AG09319 (cell line): ENCODE results near the gene ZDHHC14.

Source experiments
- DNase-seq: peaks from one replicate; pipeline ENCODE4 v3.0.0-alpha.2; 2010; ENCODE audit warnings: low read depth; ENCODE audit errors: extremely low read depth
- TF ChIP-seq, protein P1 (sequence below): IDR thresholded peaks from 2 replicates; pipeline ENCODE4 v1.5.1; 2011; ENCODE audit warnings: low read depth, mild to moderate bottlenecking, inconsistent platforms, low read length, moderate library complexity

ZDHHC14 gene

DNA sequence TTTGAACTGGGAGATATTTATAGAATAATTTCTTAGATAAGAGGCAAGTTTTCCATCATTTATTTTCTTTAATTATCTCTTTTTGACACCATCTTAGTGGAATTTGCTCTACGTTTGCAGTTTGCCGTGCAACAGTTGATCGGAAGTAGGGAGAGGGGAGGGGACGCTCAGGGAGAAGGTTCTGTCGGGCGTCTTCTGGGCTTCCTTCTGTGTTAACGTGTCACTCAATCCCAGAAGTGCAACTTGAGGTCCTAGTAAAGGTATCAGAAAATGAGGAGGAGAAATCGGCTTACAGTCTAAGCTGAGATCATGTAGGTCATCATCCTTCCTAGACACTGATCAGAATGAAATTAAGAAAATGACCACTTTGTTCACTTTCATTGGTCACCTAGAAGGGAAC is 293.1 kb downstream of the ZDHHC14 start:
- TF ChIP-seq, protein P1, sequence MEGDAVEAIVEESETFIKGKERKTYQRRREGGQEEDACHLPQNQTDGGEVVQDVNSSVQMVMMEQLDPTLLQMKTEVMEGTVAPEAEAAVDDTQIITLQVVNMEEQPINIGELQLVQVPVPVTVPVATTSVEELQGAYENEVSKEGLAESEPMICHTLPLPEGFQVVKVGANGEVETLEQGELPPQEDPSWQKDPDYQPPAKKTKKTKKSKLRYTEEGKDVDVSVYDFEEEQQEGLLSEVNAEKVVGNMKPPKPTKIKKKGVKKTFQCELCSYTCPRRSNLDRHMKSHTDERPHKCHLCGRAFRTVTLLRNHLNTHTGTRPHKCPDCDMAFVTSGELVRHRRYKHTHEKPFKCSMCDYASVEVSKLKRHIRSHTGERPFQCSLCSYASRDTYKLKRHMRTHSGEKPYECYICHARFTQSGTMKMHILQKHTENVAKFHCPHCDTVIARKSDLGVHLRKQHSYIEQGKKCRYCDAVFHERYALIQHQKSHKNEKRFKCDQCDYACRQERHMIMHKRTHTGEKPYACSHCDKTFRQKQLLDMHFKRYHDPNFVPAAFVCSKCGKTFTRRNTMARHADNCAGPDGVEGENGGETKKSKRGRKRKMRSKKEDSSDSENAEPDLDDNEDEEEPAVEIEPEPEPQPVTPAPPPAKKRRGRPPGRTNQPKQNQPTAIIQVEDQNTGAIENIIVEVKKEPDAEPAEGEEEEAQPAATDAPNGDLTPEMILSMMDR = no peak
- DNase-seq = no peak

DNA sequence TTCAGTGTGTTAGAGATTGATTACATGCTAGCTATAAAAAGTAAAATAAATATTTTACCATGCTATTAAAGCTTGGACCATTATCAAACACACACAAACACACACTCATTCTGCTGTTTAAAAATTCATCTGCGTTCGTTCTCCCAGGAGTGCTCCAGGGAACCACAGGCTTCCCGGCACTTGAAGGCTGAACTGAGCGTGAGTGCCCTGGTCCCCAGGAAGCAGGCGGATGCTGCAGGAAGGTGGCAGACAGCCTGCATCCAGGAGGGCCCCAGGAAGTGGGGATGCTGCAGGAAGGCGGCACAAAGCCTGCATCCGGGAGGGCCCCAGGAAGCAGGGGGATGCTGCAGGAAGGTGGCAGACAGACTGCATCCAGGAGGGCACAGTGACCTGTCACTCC is 294.8 kb downstream of the ZDHHC14 start:
- TF ChIP-seq, protein P1 = no peak
- no peak for DNase-seq

DNA sequence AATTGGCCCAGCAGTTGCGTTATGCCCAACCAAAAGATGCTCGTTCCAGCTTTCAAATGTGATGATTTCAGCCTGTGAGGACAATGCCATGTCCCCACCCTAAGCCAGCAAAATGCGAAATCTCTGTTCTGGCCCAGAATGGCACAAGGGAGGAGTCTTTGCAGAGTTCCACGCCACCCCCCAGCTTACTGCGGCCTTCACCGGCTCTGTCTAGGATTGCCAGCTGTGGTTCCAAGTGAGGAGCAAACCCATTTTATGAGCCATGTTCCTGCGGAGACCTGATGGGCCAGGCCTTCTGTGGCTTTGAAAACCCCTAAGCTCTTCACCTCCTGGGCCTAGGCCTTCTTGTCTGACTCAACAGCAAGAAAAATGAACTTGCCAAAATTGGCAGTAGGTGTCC is 295.3 kb downstream of the ZDHHC14 start:
- no peak for DNase-seq
- TF ChIP-seq, protein P1 = no peak

DNA sequence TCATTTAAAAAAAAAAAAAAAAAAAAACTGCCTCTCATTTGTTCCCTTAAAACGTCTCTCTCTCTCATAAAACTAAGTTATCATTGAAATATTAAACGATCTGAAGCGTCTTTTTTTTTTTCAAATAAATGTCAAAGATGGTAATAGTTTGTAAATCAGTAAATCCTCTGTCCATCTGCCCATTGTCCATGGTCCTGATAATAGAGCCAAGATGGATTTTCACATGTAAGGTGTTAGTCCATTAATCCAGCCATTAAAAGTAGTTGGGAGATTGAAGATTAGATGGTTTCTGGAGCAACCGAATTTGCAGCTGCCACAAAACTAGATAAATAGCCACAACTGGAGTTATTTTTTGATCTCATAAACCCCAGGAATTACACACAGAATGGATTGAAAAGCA is 296.2 kb downstream of the ZDHHC14 start:
- TF ChIP-seq, protein P1 = no peak
- DNase-seq = no peak

DNA sequence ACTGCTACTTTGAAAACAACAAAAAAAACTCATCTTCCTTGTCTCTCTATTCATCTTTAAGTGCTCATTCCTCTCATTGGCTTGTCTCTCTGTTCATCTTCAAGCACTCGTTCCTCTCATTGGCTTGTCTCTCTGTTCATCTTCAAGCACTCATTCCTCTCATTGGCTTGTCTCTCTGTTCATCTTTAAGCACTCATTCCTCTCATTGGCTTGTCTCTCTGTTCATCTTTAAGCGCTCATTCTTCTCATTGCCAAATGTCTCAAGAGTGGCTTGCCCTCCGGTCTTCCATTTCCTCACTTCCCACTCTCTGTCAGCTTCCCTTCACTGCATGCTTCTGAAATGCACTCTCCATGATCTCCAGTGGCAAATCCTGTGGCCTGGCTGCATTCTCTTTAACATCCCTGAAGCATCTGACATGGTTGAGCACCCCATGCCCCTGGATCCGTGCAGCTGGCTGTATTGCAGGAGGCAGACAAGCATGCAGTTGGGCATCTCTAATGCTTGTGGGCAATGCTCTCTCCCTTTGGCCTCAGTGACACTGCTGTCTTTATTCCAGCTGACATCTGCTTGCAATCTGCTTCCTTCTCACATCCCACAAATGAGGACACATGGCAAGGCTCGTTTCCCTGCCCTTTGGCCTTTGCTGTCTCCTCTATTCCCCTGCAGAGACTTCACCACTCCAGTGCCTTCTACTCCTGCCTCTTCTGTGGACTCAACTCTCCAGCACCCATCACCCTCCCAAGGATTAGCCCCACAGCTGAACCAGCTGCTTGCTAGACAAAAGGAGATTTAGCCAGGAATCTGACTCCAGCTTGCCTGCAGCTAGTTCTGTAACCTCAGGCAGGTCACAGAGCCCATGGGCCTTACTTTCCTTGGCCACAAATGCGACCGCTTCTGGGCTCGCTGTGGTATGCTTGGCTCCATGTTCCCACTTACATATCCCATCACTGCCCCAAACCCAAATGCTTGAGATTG is 298.9 kb downstream of the ZDHHC14 start:
- TF ChIP-seq, protein P1 = no peak
- DNase-seq = no peak

DNA sequence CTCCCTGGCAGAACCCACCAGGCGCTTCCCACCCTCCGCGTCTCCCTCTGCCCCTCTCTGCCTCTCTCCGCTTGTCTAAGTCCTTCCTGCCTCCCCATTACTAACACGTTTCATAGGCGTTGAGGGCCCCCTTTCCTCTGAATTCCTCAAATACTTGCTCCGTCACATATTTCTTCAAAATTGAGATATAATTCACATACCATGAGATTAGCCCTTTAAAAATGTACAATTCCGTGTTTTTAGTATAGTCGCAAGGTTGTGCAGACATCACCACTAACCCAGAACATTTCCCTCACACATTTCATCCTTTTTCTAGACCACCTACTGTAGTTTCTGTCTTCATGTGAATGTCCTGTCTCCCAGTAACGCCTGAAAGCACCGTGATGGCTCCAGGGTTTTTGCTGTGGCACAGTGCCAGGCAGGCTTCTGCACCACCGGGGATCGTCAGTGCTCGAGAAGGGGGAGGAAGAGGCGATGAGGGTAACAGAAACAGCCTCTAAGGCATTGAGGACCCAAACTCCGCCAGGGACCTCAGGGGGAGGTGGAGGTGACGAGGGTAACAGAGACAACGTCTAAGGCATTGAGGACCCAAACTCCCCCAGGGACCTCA is 300.2 kb downstream of the ZDHHC14 start:
- TF ChIP-seq, protein P1 = no peak
- DNase-seq = no peak

DNA sequence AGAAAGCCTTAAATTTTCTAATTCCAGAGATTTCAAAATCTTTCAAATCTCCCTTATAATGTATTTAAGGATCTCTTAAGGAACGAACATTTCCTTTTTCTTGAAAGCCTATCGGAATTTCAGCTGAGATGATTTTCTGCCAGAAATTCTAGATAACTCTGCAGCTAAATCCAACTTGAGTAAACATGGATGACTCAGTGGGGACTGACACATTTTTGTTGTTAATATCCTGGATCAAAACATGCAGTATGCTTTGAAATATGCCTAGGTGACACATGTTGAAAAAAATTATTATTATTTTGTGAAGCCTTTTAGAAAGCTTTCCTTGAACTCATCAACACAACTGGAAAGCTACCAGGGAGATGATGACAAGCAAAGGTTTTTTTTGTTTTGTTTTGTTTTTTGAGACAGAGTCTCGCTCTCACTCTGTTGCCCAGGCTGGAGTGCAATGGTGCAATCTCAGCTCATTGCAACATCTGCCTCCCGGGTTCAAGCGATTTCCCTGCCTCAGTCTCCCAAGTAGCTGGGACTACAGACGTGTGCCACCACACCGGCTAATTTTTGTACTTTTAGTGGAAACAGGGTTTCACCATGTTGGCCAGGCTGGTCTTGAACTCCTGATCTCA is 302.0 kb downstream of the ZDHHC14 start:
- TF ChIP-seq, protein P1 = no peak
- no peak for DNase-seq
